GM19372 (cell line): ENCODE data around the gene CD109.
"Not testable (repeated sequence)": the region's sequence is repeated elsewhere in the genome, so short reads cannot be mapped to it uniquely, and the experiment has no call there.

Experiments used
- ATAC-seq: cut with Tn5 transposase; IDR thresholded peaks from one replicate; pipeline ENCODE4 v1.9.1; 2021; ENCODE audit warnings: mild to moderate bottlenecking, low read depth, moderate library complexity; ENCODE audit not compliant: unreplicated experiment

CD109 gene

DNA sequence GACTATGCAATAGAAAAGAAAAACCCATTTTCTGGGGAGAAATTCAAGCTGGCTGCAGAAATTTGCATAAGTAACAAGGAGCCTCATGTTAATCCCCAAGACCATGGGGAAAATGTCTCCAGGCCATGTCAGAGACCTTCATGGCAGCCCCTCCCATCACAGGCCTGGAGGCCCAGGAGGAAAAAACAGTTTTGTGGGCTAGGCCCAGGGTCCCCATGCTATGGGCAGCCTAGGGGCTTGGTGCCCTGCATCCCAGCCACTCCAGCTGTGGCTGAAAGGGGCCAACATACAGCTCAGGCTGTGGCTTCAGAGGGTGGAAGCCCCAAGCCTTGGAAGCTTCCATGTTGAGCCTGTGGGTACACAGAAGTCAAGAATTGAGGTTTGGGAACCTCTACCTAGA lies 148.7 kb downstream of the CD109 start:
- ATAC-seq = not testable (repeated sequence)

DNA sequence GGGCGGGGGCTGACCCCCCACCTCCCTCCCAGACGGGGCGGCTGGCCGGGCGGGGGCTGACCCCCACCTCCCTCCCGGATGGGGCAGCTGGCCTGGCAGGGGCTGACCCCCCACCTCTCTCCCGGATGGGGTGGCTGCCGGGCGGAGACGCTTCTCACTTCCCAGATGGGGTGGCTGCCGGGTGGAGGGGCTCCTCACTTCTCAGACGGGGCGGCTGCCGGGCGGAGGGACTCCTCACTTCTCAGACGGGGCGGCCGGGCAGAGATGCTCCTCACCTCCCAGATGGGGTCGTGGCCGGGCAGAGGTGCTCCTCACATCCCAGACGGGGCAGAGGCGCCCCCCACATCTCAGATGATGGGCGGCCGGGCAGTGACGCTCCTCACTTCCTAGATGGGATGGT lies 155.0 kb downstream of the CD109 start:
- not testable (repeated sequence) for ATAC-seq

DNA sequence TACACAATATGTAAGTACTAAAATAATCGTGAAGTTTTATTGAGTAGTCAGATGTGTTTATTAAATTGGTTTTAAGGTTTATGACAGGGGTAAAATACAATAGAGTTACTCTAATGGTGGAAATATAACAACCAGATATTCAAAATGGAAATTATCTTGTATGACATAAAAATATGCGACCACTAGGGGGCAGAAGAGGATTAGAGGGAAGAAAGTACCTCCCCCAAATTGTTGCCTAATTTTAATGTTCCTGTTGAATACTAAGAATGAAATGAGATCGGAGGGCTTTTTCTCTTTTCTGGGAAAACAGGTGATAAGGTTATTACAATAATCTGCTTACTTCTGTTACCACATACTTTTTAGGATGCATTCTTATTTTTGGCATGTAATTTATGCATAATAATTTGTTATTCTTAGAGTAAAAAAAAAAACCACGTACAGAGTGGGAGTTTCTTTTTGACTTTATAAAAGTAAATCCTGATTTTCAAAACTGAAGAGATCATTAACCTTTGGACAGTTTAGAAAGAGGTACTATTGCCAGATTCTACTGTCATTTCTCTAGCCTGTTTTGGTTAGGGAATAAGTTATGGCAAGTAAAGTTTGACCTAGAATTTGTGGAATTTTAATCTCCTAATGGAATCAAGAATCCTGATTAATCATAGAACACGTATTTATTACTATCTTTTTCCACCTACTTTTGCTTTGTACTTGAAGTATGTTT lies 159.2 kb downstream of the CD109 start:
- no peak for ATAC-seq

DNA sequence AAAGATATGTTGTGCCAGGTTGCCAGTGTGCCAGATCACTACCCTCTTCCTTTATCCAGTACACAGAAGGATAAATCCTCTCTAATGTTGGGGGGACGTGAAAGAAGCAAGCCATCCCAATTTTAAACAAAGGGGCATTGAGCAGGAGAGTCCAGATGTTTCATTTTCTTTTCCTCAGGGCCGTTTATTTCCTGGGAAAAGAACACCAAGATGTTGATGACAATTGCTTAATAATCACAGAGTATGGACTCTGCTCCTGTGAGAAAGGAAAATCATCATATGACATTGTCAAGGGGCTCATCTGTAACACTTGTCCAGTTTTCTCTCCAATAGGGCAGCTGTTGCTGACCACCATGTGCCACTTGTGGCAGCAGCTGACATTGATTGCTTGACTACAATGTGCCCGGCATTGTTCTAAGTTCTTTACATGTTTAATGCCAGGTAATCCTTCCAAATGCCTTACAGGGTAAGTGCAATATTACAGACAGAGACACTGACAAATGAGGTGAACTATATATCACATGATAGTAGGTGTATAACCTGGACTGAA lies 161.4 kb downstream of the CD109 start:
- no peak for ATAC-seq

DNA sequence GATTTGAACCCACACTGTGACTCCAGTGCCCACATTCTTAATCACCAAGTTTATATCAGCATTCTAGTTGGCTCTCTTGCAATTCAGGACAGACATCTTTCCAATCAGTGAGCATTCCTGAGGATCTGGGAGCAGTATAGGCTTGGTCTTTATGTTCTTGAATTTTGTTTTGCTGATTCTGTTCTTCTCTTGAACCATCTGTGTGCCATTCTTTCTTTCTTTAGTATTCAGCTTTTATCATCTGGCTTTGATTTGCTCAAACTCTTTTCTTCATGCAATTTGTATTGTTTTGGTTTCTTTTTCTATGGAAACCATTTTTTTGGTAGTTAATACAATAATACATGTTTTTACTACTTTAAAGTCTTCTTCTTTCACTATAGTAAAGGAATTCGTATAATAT lies 162.4 kb downstream of the CD109 start:
- ATAC-seq = no peak

DNA sequence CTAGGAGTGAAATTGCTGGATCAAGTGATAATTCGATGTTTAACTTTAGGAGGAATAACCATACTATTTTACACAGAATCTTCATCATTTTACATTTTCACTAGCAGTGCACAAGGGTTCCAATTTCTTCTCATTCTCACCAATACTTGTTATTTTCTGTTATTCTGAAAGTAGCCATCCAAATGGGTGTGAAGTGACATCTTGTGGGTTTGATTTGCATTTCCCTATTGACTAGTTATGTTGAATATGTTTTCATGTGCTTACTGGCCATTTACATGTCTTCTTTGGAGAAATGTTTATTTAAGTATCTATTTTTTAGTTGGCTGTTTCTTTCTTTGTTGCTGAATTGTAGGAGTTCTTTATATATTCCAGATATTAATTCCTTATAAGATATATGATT lies 164.3 kb downstream of the CD109 start:
- ATAC-seq = no peak

DNA sequence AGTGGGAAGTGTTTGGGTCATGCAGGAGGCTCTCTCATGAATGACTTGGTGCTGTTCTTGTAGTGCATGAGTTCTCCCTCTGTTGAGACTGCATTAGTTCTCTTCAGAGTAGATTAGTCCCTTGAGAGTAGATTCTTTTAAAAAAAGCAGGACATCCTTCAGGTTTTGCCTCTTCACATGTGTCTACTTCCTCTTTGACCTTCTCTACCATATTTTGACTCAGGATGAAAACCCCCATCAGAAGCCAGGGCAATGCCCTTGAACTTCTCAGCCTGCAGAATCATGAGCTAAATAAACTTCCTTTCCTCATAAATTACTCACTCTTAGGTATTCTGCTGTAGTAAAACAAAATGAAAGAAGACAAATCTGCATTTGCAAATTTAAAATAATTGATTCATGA lies 170.3 kb downstream of the CD109 start:
- ATAC-seq = no peak

DNA sequence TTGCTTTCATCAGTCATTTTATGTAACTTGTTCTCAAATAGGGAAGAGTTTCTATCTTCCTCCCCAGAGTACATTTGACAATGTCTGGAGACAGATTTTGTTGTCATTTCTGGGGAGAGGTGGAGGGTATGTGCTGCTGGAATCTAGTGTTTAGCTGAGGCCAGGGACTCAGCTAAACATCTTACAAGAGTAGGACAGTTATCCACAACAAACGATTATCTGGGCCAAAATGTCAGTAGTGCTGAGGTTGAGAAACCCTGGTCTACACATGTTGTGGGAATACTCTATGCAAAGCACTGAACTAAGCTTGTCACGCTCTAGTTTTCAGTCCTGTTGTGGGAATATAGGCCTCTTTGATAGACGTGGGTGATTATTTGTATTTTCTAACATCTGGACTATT lies 171.4 kb downstream of the CD109 start:
- no peak for ATAC-seq

DNA sequence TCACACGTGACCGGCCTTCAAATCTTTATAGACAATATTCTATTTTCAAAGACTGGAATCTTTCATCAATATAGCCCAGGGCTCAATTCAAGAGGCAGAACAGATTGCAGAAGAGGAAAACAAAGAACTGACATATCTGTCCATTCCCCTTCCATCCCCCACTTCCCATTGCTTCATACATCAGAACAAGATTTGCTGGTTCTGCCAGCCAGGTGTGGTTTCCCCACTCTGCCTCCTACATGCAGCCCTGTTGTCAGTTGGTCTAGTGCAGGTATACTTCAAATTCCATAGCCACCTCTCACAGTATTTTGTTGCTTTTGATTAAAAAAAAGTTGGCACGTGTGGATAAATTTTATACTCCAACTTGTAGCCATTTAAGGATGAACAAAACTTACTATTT lies 174.9 kb downstream of the CD109 start:
- no peak for ATAC-seq

DNA sequence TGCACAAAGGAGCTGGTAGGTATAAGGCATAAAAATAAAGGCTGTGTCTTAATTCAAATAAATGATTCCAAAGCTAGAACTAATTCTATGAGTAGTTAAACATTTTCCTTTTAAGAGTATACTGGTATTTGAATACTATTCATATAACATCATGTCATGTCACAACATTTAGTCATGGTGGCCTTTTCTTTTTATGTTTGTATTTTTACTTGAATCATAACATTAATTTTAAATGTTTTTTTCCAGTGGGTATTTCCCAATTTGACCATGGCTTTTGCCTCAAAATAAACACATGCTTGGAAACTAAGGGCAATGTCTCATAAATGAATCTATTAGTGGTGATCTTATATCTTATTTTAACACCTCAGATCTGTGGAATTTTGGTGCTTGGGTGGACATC lies 177.1 kb downstream of the CD109 start:
- ATAC-seq = no peak
